SK-N-DZ (cell line): ENCODE results near the gene MLPH.
A peak's percentile ranks its signal among the peaks of the same experiment; 100 is the strongest.

Experiments used
- DNase-seq: peaks from one replicate; pipeline ENCODE4 v3.0.0-alpha.2; 2015; ENCODE audit warnings: low spot score

The MLPH gene

GRCh38 chr2:237497009-237497837 is 10.2 kb downstream of the MLPH start:
- DNase-seq: no peak

GRCh38 chr2:237497838-237498186 is 10.8 kb downstream of the MLPH start:
- DNase-seq: no peak

GRCh38 chr2:237498341-237498740 is 11.3 kb downstream of the MLPH start:
- DNase-seq: no peak

GRCh38 chr2:237500681-237501424 is 13.8 kb downstream of the MLPH start:
- DNase-seq: no peak

- no peak for DNase-seq
These were observed 15.0 kb downstream of the MLPH start for GRCh38 chr2:237501892-237502513.

- DNase-seq: no peak
These were observed 16.1 kb downstream of the MLPH start for GRCh38 chr2:237503201-237503600.

- no peak for DNase-seq
These were observed 18.3 kb downstream of the MLPH start for GRCh38 chr2:237505188-237505939.

GRCh38 chr2:237507512-237507911 is 20.5 kb downstream of the MLPH start:
- no peak for DNase-seq

- no peak for DNase-seq
These were observed 21.3 kb downstream of the MLPH start for GRCh38 chr2:237508361-237508760.

- no peak for DNase-seq
These were observed 22.1 kb downstream of the MLPH start for GRCh38 chr2:237509151-237509550.

GRCh38 chr2:237509905-237510304 is 22.9 kb downstream of the MLPH start:
- no peak for DNase-seq

- no peak for DNase-seq
These were observed 23.6 kb downstream of the MLPH start for GRCh38 chr2:237510502-237511217.

GRCh38 chr2:237511433-237511832 is 24.4 kb downstream of the MLPH start:
- DNase-seq: no peak

GRCh38 chr2:237511885-237512405 is 24.9 kb downstream of the MLPH start:
- no peak for DNase-seq

GRCh38 chr2:237512774-237513466 is 25.9 kb downstream of the MLPH start:
- DNase-seq: peak; percentile 89

- no peak for DNase-seq
These were observed 26.6 kb downstream of the MLPH start for GRCh38 chr2:237513693-237514092.

- DNase-seq: no peak
These were observed 27.6 kb downstream of the MLPH start for GRCh38 chr2:237514474-237515130.

GRCh38 chr2:237515166-237515565 is 28.1 kb downstream of the MLPH start:
- no peak for DNase-seq

GRCh38 chr2:237515621-237516275 is 28.7 kb downstream of the MLPH start:
- no peak for DNase-seq
